ENCODE data around the gene FNIP1. TPM values are rescaled to one million over a fixed set of nuclear protein-coding genes. Genes with fewer than 3 reads are reported as not detected.
A peak's percentile ranks its signal among the peaks of the same experiment; 100 is the strongest.

Gene FNIP1
- total and polyA plus RNA-seq, 9 of the 15 experiments (the other 6 are each of a cell fraction or from before 2014, with no cell fraction given): 5.0 to 32.8 (median 18.4) TPM

GRCh38 chr5:131749723-131750470 lies 46.9 kb downstream of the FNIP1 start:
- POLR2A ChIA-PET: interaction anchor here (0.6 to 1.3 kb wide), 2 partner anchors 11 to 58 kb away, joined by 3 to 4 read pairs; no protein-coding TSS in a partner anchor
- H3K27ac ChIP-seq (ENCODE audit: extremely low read depth, low read depth, low read length): peak overlapping the region; percentile 43
- WGBS (ENCODE audit: insufficient coverage, low coverage, missing lambda C conversion rate): 87% methylated on average over 7 of the region's 7 CpGs
- peak overlapping the region; percentile 19; the same call in 1 of the 2 replicates for H3K4me2 ChIP-seq (ENCODE audit: insufficient read depth, low read length)
- intact Hi-C loops (cut with micrococcal nuclease): loop anchor here (5.0 kb wide), 2 partner anchors 113 to 257 kb away; partner anchors contain the start of gene RAPGEF6
- in situ Hi-C loops (cut with MboI): no loop called here
- no peak overlapping the region for H3K4me3 ChIP-seq
- no peaks in the 10 kb centered on the region for H3K9me1 ChIP-seq (ENCODE audit: control insufficient read depth, insufficient read depth, low read length)
- no peak for ATAC-seq
- CTCF ChIA-PET (ENCODE audit: low intra/inter-chr PET ratio): no interaction called here
- H3K79me2 ChIP-seq (ENCODE audit: control insufficient read depth, insufficient read depth, low read length): peaks cover 93% of the 10 kb centered on the region
- H4K20me1 ChIP-seq (replicated peaks; ENCODE audit: control insufficient read depth, insufficient read depth, low read length): peaks cover 7% of the 10 kb centered on the region; the same call in 1 of the 2 replicates
- H3K4me1 ChIP-seq (replicated peaks in 1 of 2; ENCODE audit: control insufficient read depth in 2 of 2, insufficient read depth in 2 of 2, low read length in 2 of 2): peaks cover 18 to 67% of the 10 kb centered on the region in 2 experiments
- FAIRE-seq: no peak
- H3K9me3 ChIP-seq (replicated peaks; ENCODE audit: control insufficient read depth, insufficient read depth, low read depth, low read length): no peaks in the 10 kb centered on the region
- H3K36me3 ChIP-seq (ENCODE audit: control insufficient read depth, insufficient read depth, low read length): peaks cover 9% of the 10 kb centered on the region; the same call in 2 of the 3 replicates
- no peak for DNase-seq (ENCODE audit: extremely low read depth in 1 of 4, low spot score in 3 of 4)
- no peaks in the 10 kb centered on the region for H3K27me3 ChIP-seq (ENCODE audit: control insufficient read depth in 2 of 2, insufficient read depth in 2 of 2, low read length in 2 of 2)
- no peak overlapping the region for H3K9ac ChIP-seq (ENCODE audit: insufficient read depth in 1 of 2, low read depth in 2 of 2, low read length in 2 of 2)
- no TSS peak for BruUV-seq (replicated peaks)
- H2AFZ ChIP-seq (ENCODE audit: low read depth, low read length): no peak overlapping the region
- TF ChIP-seq GTF2A2 (tag; IDR thresholded peaks at IDR 0.05): peak; percentile 63; the same call in 1 of the 2 replicates
- TF ChIP-seq NR2C1 (IDR thresholded peaks at IDR 0.05): no peak
- peak; percentile 73 for TF ChIP-seq NR2C1 (tag; IDR thresholded peaks at IDR 0.05)
- no peak for TF ChIP-seq ZBED1 (IDR thresholded peaks at IDR 0.05)
- TF ChIP-seq ATF4 (CRISPR knock-in tag; IDR thresholded peaks at IDR 0.05): no peak
- TF ChIP-seq EWSR1 (IDR thresholded peaks at IDR 0.05; ENCODE audit: borderline replicate concordance, low read depth, partially characterized antibody): no peak
- TF ChIP-seq ZNF121 (CRISPR knock-in tag; conservative IDR thresholded peaks at IDR 0.05): no peak
- TF ChIP-seq PHF21A (IDR thresholded peaks at IDR 0.05; ENCODE audit: borderline replicate concordance, low read depth): no peak
- no peak for TF ChIP-seq STAT5A (IDR thresholded peaks at IDR 0.05; ENCODE audit: borderline replicate concordance, low read length)
- no peak for TF ChIP-seq ZHX1 (conservative IDR thresholded peaks at IDR 0.05; ENCODE audit: low read length)
- no peak for TF ChIP-seq ZBTB8A (IDR thresholded peaks at IDR 0.05; ENCODE audit: partially characterized antibody)
- no peak for TF ChIP-seq HNRNPL (IDR thresholded peaks at IDR 0.05; ENCODE audit: low read depth, low read length)
- no peak for TF ChIP-seq KLF13 (tag; IDR thresholded peaks at IDR 0.05; ENCODE audit: borderline replicate concordance, low read depth)
- TF ChIP-seq GATAD2B (IDR thresholded peaks at IDR 0.05; ENCODE audit: borderline replicate concordance): no peak
- no peak for TF ChIP-seq IRF1 (CRISPR knock-in tag; IDR thresholded peaks at IDR 0.05; ENCODE audit: borderline replicate concordance)
- TF ChIP-seq RBM25 (IDR thresholded peaks at IDR 0.05; ENCODE audit: low read depth, low read length, severe bottlenecking): no peak
- no peak for TF ChIP-seq TBP (optimal IDR thresholded peaks at IDR 0.05; ENCODE audit: low read depth, low read length)

Data from K562 (cell line).